ENCODE measurements around the gene PLSCR4.
A peak's percentile ranks its signal among the peaks of the same experiment; 100 is the strongest.
"Not testable (repeated sequence)": the region's sequence is repeated elsewhere in the genome, so short reads cannot be mapped to it uniquely, and the experiment has no call there.

Gene PLSCR4, protein sequence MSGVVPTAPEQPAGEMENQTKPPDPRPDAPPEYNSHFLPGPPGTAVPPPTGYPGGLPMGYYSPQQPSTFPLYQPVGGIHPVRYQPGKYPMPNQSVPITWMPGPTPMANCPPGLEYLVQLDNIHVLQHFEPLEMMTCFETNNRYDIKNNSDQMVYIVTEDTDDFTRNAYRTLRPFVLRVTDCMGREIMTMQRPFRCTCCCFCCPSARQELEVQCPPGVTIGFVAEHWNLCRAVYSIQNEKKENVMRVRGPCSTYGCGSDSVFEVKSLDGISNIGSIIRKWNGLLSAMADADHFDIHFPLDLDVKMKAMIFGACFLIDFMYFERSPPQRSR

GRCh38 chr3:146250449-146251382 lies at the start of gene PLSCR4:
TSS of gene PLSCR4 (minus strand) at chr3:146251105. CDS start at chr3:146222071, 29,034 bp downstream.
- peak in 2 of 3 experiments; percentile 65 to 67 for DNase-seq

GRCh38 chr3:146293401-146293800 lies 42.5 kb upstream of the PLSCR4 start:
- not testable (repeated sequence) for DNase-seq

DNA sequence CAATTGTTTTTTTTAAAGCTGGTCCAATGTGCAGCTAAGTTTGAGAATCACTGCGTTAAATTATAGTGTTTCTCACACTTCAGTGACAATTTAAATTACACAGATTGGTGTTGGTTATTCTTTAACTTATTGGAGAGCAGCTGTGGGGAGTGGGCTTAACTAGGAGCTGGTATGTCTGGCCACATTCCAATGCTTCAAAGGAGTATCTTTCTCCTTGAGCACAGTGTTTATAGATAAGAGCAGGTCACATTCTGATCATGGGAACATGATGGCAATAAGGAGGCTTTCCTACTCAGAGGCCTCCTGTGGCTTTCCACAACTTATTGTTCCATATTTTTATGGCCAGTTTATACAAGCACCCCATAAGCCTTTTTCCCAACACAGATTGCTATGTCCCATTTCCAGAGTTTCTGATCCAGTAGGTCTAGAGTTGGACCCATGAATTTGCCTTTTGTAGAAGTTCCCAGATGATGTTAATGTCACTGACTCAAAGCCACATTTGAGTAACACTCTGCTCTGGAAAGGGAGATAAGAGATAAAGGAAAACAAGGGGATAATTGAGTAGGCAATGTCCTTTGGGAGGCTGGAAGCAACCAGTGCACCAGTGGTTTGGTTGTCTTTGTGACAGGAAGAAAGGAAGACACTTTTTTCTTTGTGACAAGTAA lies 33.0 kb upstream of the PLSCR4 start:
- no peak for DNase-seq

- no peak for DNase-seq
These were observed 30.0 kb upstream of the PLSCR4 start for GRCh38 chr3:146280864-146281263.

DNA sequence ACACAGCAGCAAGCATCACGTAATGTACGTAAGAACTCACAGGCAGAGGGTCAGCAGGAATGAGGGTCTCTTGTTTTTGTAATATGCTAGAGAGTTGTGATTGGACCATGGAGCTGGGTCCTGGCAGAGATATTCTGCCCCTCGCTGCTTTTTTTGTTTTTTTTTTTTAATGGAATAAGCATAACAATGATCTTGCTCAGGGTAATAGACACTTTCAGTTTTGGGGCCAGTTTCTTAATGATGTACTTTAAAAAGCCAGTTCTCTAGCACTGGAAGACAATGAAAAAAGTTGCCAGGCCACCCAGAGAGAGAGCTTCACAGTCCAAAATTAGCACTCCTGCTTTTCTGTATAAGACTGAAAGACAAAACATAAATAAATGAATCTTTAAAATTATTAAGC lies 29.0 kb upstream of the PLSCR4 start:
- DNase-seq, result no peak

DNA sequence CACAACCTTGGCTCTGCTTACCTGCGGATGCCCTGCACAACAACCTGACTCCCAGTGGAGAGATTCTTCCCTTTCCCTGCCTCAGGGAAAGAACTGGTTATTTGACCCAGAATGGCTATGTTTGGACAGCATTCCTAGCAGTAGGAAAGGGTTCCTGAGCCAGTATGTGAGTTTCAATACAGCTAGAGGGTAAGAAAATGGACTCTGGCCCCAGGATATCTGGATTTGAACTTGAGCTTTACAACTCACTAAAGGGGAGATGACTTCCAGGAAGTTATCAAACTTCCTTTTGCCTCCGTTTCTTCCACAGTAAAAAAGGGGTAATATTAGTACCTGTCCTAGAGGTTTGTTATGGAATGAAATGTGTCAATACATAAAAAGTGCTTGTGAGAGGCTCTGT lies 28.1 kb upstream of the PLSCR4 start:
- no peak for DNase-seq

DNA sequence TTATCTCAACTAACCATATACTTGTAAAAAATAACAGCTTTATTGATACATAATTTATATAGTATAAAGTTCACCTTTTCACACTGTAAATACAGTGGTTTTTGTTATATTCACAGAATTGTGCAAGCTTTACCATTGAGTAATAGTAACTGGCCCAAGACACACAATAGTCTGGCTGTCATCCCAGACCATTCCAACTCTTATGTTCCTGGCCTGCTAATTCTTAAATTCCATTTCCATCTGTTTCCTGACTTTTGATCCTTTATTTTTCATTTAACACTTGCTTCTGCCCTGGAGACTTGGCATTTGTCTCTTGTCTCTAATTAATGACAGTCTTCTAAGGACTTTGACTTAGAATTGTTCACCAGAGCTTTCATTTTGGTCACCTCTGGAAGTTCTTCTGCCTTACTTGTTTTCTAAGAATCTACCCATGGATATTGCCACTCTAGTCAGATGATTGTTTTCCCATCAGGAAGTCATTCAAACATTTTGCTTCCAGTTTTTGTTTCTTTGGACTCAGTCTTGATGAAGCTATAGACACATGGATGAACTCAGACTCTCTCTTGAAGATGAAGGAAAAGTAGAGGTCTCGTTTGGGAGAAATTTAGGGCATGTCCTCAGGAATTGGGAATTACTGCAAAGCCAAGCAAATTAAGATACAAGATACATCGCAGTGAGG lies 27.2 kb upstream of the PLSCR4 start:
- no peak for DNase-seq

DNA sequence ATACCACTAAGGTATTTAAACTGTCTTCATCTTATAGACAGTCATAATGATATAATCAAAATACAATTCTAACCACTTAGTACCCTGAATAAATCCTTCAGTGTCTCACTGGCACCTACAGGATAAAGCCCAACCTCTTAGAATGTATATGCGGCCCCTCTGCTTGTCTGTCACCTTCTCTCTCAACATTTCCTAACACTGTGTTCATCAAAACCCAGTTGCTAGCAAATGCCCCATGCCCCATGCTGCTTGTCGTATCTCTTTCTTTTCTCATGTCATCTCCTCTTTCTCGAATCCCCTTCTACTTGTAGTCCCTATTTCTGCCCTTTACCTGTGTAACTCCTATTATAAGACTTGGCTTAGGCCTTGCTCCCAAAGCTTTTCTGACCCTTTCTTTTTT lies 24.6 kb upstream of the PLSCR4 start:
- DNase-seq, result no peak

GRCh38 chr3:146274833-146275232 lies 23.9 kb upstream of the PLSCR4 start:
- DNase-seq, result no peak

DNA sequence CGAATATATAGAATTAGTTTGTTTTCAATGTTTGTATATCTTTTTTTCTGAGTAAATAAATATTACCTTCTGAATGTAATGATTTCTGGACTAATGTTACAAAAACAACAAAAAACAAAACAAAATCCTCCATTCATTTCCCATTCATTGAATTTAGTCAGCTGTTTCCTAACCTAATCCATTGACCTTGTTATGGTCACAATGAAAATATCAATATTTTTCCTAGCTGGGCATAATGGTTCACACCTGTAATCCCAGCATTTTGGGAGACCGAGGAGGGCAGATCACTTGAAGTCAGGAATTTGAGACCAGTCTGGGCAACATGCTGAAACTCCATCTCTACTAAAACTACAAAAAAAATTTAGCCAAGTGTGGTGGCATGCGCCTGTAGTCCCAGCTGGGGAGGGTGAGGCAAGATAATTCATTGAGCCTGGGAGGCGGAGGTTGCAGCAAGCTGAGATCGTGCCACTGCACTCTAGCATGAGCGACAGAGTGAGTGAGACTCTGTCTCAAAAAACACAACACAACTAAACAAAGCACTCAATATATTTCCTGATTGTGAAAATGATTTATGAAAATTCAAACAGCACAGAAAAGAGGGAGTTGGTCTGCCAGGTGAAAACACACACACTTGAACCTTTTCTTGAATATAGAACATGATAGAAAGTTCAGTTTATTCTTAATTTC lies 23.0 kb upstream of the PLSCR4 start:
- DNase-seq, result no peak

DNA sequence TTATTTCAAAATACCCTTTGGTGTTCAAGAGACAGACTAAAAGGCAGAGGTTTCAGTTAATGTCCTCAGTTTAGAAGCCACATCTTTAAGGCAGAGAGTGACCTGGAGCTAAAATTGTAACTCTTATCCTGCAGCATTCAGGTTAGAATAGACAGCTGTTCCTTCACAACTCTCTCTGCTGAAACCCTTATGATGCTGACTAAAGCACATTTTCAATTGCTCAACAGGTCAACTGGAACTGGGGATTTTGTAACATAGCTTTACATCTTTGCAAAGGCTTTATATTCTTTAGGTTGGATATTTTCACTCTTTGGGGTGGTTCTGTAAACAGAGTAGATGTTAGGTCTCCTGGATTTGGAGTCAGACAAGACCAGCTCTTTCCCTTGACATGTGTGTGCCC lies 20.3 kb upstream of the PLSCR4 start:
- DNase-seq, result no peak

GRCh38 chr3:146269271-146269670 lies 18.4 kb upstream of the PLSCR4 start:
- no peak for DNase-seq

- DNase-seq, result no peak
These were observed 17.8 kb upstream of the PLSCR4 start for GRCh38 chr3:146268535-146269219.

DNA sequence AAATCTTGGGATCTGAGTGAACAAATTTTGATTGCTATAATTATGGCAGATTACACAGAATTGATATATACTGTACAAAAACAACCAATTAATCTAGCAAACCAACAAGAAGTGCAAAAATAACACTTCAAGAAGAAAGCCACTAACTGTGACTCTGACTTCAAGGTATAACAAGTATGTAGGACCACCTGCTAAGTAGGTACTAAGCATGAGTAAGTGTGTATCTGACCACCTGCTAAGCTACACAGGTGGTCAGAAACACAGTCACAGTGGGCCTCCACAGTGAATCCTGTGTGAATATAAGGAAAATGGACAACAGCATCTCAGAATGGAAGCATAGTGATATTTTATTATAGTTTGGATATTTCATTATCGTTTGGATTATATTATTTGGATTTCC lies 14.8 kb upstream of the PLSCR4 start:
- DNase-seq, result peak in 1 of 3 experiments; percentile 16

- no peak for DNase-seq
These were observed 11.6 kb upstream of the PLSCR4 start for GRCh38 chr3:146262371-146263110.

GRCh38 chr3:146259880-146260589 lies 9.1 kb upstream of the PLSCR4 start:
- no peak for DNase-seq

DNA sequence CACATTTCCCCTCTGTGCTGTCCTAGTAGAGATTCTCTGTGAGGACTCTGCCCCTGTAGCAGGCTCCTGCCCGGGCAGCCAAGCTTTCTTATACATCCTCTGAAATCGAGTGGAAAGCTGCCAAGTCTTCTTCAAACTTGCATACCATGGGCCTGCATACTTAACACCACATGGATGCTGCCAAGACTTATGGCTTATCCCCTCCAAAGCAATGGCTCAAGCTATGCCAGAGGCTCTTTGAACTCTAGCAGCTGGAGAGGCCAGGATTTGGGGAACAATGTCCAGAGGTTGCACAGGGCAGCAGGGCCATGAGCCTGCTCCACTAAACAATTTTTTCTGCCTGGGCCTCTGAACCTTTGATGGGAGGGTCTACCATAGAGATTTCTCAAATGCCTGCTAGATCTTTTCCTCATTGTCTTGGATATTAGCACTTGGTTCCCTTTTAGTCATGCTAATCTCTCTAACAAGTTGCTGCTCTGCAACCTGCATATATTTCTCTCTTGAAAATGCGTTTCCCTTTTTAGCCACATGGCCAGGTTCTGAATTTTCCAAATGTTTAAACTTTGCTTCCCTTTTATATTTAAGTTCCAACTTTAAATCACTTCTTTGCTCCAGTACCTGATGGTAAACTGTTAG lies 6.1 kb upstream of the PLSCR4 start:
- no peak for DNase-seq

GRCh38 chr3:146252445-146252844 lies 1.5 kb upstream of the PLSCR4 start:
- DNase-seq, result not testable (repeated sequence)

DNA sequence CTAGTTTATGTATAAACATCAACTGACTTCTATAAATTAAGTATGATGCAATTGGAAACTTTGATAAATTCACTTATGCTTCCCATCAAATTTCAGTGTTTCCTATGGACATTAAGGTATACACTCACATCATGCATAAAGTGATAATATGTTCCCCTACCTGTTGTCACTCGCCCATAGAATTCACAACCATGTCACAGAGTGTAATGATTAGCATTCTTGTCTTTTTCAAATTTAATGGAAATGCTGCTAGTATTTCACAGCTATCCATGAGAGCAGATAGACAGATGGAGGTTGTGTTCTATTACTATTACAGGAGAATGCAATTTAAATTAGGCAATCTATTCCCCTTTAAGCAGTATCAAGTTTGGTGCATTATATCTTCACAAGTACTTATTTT lies 984 bp downstream of the PLSCR4 start:
- DNase-seq, result no peak

DNA sequence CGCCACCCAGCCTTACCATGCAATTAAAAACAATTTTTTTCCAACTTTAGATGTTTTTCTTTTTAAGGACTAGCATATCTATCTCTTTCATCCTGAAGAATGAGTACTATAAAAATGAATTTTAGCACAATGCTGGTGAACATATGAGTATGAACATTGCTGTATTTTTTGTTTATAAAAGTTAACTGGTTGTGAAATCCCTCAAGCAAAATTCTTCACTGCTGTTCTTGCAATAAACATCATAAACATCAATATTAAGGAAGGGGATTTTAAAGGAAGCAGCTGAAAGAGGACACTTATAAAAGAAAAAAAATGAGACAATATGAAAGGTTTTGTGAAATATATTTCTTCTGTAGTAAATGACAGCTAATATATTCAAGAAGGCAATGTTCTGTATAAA lies 3.0 kb downstream of the PLSCR4 start:
- DNase-seq, result no peak

Data from NCI-H1417 (cell line).